ENCODE data around the gene TESMIN.

GRCh38 chr11:68796801-68797200, 45.5 kb upstream of the TESMIN start:
- TF ChIP-seq MAX (CRISPR knock-in tag; IDR thresholded peaks at IDR 0.05) (no peak), SP1 (CRISPR knock-in tag; conservative IDR thresholded peaks at IDR 0.05) (no peak), CTCF (IDR thresholded peaks at IDR 0.05) (no peak), STAT6 (CRISPR knock-in tag; conservative IDR thresholded peaks at IDR 0.05; ENCODE audit: low read depth) (no peak), ETV6 (CRISPR knock-in tag; IDR thresholded peaks at IDR 0.05) (no peak), RELA (CRISPR knock-in tag; IDR thresholded peaks at IDR 0.05; ENCODE audit: borderline replicate concordance) (no peak)
- TF ChIP-seq, protein P1, sequence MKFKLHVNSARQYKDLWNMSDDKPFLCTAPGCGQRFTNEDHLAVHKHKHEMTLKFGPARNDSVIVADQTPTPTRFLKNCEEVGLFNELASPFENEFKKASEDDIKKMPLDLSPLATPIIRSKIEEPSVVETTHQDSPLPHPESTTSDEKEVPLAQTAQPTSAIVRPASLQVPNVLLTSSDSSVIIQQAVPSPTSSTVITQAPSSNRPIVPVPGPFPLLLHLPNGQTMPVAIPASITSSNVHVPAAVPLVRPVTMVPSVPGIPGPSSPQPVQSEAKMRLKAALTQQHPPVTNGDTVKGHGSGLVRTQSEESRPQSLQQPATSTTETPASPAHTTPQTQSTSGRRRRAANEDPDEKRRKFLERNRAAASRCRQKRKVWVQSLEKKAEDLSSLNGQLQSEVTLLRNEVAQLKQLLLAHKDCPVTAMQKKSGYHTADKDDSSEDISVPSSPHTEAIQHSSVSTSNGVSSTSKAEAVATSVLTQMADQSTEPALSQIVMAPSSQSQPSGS (CRISPR knock-in tag; IDR thresholded peaks at IDR 0.05; ENCODE audit: borderline replicate concordance, low read depth), result no peak
- TF ChIP-seq, protein P2, sequence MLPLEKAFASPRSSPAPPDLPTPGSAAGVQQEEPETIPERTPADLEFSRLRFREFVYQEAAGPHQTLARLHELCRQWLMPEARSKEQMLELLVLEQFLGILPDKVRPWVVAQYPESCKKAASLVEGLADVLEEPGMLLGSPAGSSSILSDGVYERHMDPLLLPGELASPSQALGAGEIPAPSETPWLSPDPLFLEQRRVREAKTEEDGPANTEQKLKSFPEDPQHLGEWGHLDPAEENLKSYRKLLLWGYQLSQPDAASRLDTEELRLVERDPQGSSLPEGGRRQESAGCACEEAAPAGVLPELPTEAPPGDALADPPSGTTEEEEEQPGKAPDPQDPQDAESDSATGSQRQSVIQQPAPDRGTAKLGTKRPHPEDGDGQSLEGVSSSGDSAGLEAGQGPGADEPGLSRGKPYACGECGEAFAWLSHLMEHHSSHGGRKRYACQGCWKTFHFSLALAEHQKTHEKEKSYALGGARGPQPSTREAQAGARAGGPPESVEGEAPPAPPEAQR (CRISPR knock-in tag; IDR thresholded peaks at IDR 0.05), result no peak
